Measurements from ENCODE around the gene TPD52L1.

DNA sequence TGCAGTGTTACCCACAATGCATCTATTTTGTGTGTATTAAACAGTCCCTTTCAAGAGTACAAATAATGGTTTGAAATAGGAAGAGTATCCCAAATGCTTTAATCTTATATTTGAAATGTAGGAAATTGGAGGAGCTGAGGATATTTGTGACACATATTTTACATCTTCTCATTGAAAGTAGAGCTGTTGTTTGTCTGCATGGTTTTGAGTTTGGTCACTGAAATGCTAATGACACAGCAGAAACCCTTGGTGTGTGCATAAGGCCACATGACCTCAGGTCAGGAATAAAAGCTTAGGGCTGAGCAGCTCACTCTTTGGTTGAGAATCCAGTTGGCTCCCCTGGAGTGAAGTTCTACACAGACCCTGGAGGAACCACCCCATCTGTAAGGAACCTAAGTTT, 49.8 kb downstream of the TPD52L1 start:
- TF ChIP-seq, protein P1, sequence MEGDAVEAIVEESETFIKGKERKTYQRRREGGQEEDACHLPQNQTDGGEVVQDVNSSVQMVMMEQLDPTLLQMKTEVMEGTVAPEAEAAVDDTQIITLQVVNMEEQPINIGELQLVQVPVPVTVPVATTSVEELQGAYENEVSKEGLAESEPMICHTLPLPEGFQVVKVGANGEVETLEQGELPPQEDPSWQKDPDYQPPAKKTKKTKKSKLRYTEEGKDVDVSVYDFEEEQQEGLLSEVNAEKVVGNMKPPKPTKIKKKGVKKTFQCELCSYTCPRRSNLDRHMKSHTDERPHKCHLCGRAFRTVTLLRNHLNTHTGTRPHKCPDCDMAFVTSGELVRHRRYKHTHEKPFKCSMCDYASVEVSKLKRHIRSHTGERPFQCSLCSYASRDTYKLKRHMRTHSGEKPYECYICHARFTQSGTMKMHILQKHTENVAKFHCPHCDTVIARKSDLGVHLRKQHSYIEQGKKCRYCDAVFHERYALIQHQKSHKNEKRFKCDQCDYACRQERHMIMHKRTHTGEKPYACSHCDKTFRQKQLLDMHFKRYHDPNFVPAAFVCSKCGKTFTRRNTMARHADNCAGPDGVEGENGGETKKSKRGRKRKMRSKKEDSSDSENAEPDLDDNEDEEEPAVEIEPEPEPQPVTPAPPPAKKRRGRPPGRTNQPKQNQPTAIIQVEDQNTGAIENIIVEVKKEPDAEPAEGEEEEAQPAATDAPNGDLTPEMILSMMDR (IDR thresholded peaks at IDR 0.05), result no peak
- TF ChIP-seq POLR2A (IDR thresholded peaks at IDR 0.05), result no peak

Data from uterus (tissue), 2 donors.